SK-N-SH treated with all-trans-retinoic acid at 6 μM for 48 hours (cell line): ENCODE results near the gene ANO3.

Experiments
- ATAC-seq: fragments of 200-7000 bp; cut with Tn5 transposase; 3 replicates; pipeline ENCODE4 v1.9.1; 2020; ENCODE audit warnings: mild to moderate bottlenecking, moderate library complexity
- CREB5 ChIP-seq: fragments of 250-450 bp; sonication (Bioruptor Pico); IDR thresholded peaks from 2 replicates; pipeline ENCODE4 v1.5.1; 2020; ENCODE audit warnings: low read depth, mild to moderate bottlenecking, moderate library complexity
- CSDC2 ChIP-seq: fragments of 250-450 bp; sonication (Bioruptor Pico); IDR thresholded peaks from 2 replicates; pipeline ENCODE4 v1.5.0; 2020; ENCODE audit warnings: mild to moderate bottlenecking, moderate library complexity
- CSRNP3 ChIP-seq: fragments of 250-450 bp; sonication (Bioruptor Pico); IDR thresholded peaks from 2 replicates; pipeline ENCODE4 v1.5.1; 2021; ENCODE audit warnings: mild to moderate bottlenecking, moderate library complexity
- GLIS3 ChIP-seq: fragments of 250-450 bp; sonication (Bioruptor Pico); IDR thresholded peaks from 2 replicates; pipeline ENCODE4 v1.5.0; 2020; ENCODE audit warnings: mild to moderate bottlenecking, moderate library complexity
- ISL1 ChIP-seq: fragments of 250-450 bp; sonication (Bioruptor Pico); IDR thresholded peaks from 2 replicates; pipeline ENCODE4 v2.1.2; 2022; ENCODE audit warnings: mild to moderate bottlenecking, moderate library complexity
- OSR1 ChIP-seq: fragments of 250-450 bp; sonication (Bioruptor Pico); IDR thresholded peaks from 2 replicates; pipeline ENCODE4 v1.8.0; 2022; ENCODE audit warnings: moderate library complexity, mild to moderate bottlenecking, inconsistent platforms
- POU6F1 ChIP-seq: fragments of 250-450 bp; sonication (Bioruptor Pico); IDR thresholded peaks from 2 replicates; pipeline ENCODE4 v1.8.0; 2021; ENCODE audit warnings: low read depth, mild to moderate bottlenecking, moderate library complexity, borderline replicate concordance
- PPARA ChIP-seq: fragments of 250-450 bp; sonication (Bioruptor Pico); IDR thresholded peaks from 2 replicates; pipeline ENCODE4 v1.5.0; 2020; ENCODE audit warnings: mild to moderate bottlenecking, borderline replicate concordance
- SNAI2 ChIP-seq: fragments of 250-450 bp; sonication (Bioruptor Pico); IDR thresholded peaks from 2 replicates; pipeline ENCODE4 v1.5.0; 2020; ENCODE audit warnings: mild to moderate bottlenecking, moderate library complexity
- TCF4 ChIP-seq: fragments of 250-450 bp; sonication (Bioruptor Pico); IDR thresholded peaks from 2 replicates; pipeline ENCODE4 v1.8.0; 2021; ENCODE audit warnings: mild to moderate bottlenecking, moderate library complexity, borderline replicate concordance
- TOX ChIP-seq: fragments of 250-450 bp; sonication (Bioruptor Pico); IDR thresholded peaks from 2 replicates; pipeline ENCODE4 v1.8.0; 2021; ENCODE audit warnings: mild to moderate bottlenecking, moderate library complexity, borderline replicate concordance
- TSHZ2 ChIP-seq: fragments of 250-450 bp; sonication (Bioruptor Pico); IDR thresholded peaks from 2 replicates; pipeline ENCODE4 v1.5.0; 2020; ENCODE audit warnings: mild to moderate bottlenecking, moderate library complexity
- ZC3H10 ChIP-seq: fragments of 250-450 bp; sonication (Bioruptor Pico); IDR thresholded peaks from 2 replicates; pipeline ENCODE4 v1.5.1; 2021; ENCODE audit warnings: mild to moderate bottlenecking, moderate library complexity
- ZFP3 ChIP-seq: fragments of 250-450 bp; sonication (Bioruptor Pico); IDR thresholded peaks from 2 replicates; pipeline ENCODE4 v1.5.0; 2020; ENCODE audit warnings: mild to moderate bottlenecking, moderate library complexity
- ZNF565 ChIP-seq: fragments of 450-650 bp; formaldehyde crosslinking; conservative IDR thresholded peaks from 2 replicates; pipeline ENCODE4 v1.5.0; 2020; ENCODE audit warnings: low read depth, mild to moderate bottlenecking, moderate library complexity
- ZNF70 ChIP-seq: fragments of 450-650 bp; formaldehyde crosslinking; IDR thresholded peaks from 2 replicates; pipeline ENCODE4 v1.5.0; 2020; ENCODE audit warnings: mild to moderate bottlenecking, moderate library complexity

ANO3 gene

GRCh38 chr11:26541870-26542269, 209.9 kb downstream of the ANO3 start:
- peak; percentile 59 for ATAC-seq
- TF ChIP-seq TCF4 (CRISPR knock-in tag) (peak; percentile 58; the same call in 1 of the 2 replicates), ISL1 (CRISPR knock-in tag) (peak; percentile 64), ZFP3 (CRISPR knock-in tag) (no peak)

GRCh38 chr11:26549176-26549575, 217.2 kb downstream of the ANO3 start:
- TF ChIP-seq CSDC2 (CRISPR knock-in tag) (no peak), CREB5 (no peak), GLIS3 (CRISPR knock-in tag) (no peak), TOX (CRISPR knock-in tag) (no peak), ZNF70 (no peak), PPARA (CRISPR knock-in tag) (no peak), CSRNP3 (no peak), OSR1 (CRISPR knock-in tag) (no peak), SNAI2 (no peak), TSHZ2 (CRISPR knock-in tag) (no peak), ZC3H10 (CRISPR knock-in tag) (no peak), POU6F1 (CRISPR knock-in tag) (no peak), ISL1 (CRISPR knock-in tag) (no peak)
- TF ChIP-seq, all 23 proteins: peak for 0
- no peak for ATAC-seq

GRCh38 chr11:26550022-26550421, 218.1 kb downstream of the ANO3 start:
- TF ChIP-seq CSRNP3 (no peak), ZNF565 (no peak), PPARA (CRISPR knock-in tag) (no peak), TSHZ2 (CRISPR knock-in tag) (no peak), OSR1 (CRISPR knock-in tag) (no peak), SNAI2 (no peak)
- ATAC-seq = no peak
